HEK293 (cell line): ENCODE results near the gene TMEM63B.

Experiments
- ELK4 ChIP-seq: IDR thresholded peaks from 2 replicates; pipeline ENCODE4 v1.6.1; 2011; ENCODE audit warnings: mild to moderate bottlenecking, low read depth, low read length, borderline replicate concordance
- GLI4 ChIP-seq: fragments of 450-650 bp; formaldehyde crosslinking; IDR thresholded peaks from 2 replicates; pipeline ENCODE4 v1.5.1; 2016; ENCODE audit warnings: missing biosample characterization, missing genetic modification characterization
- KLF17 ChIP-seq: fragments of 450-650 bp; formaldehyde crosslinking; IDR thresholded peaks from 2 replicates; pipeline ENCODE4 v1.5.1; 2016; ENCODE audit warnings: missing biosample characterization, missing genetic modification characterization
- PRDM1 ChIP-seq: fragments of 450-650 bp; formaldehyde crosslinking; IDR thresholded peaks from 2 replicates; pipeline ENCODE4; 2016; ENCODE audit warnings: missing biosample characterization, missing genetic modification characterization
- RBAK ChIP-seq: fragments of 450-650 bp; formaldehyde crosslinking; IDR thresholded peaks from 2 replicates; pipeline ENCODE4 v1.5.1; 2016; ENCODE audit warnings: missing biosample characterization, missing genetic modification characterization
- SP3 ChIP-seq: fragments of 450-650 bp; formaldehyde crosslinking; IDR thresholded peaks from 2 replicates; pipeline ENCODE4 v1.5.1; 2016; ENCODE audit warnings: missing biosample characterization, missing genetic modification characterization
- WT1 ChIP-seq: fragments of 450-650 bp; formaldehyde crosslinking; IDR thresholded peaks from 2 replicates; pipeline ENCODE4 v1.5.1; 2016; ENCODE audit warnings: missing biosample characterization, missing genetic modification characterization
- YY2 ChIP-seq: fragments of 450-650 bp; formaldehyde crosslinking; IDR thresholded peaks from 2 replicates; pipeline ENCODE4 v1.5.1; 2016; ENCODE audit warnings: missing biosample characterization, missing genetic modification characterization
- ZBTB17 ChIP-seq: fragments of 450-650 bp; formaldehyde crosslinking; IDR thresholded peaks from 2 replicates; pipeline ENCODE4 v1.5.1; 2016; ENCODE audit warnings: missing biosample characterization, missing genetic modification characterization
- ZBTB26 ChIP-seq: fragments of 450-650 bp; formaldehyde crosslinking; optimal IDR thresholded peaks from 2 replicates; pipeline ENCODE3; 2016; ENCODE audit warnings: missing biosample characterization, mild to moderate bottlenecking, missing genetic modification characterization
- ZFHX2 ChIP-seq: fragments of 450-650 bp; formaldehyde crosslinking; conservative IDR thresholded peaks from 2 replicates; pipeline ENCODE4 v1.5.1; 2016; ENCODE audit warnings: missing biosample characterization, missing genetic modification characterization
- ZFP3 ChIP-seq: fragments of 450-650 bp; formaldehyde crosslinking; IDR thresholded peaks from 2 replicates; pipeline ENCODE4 v1.5.1; 2016; ENCODE audit warnings: low read depth, missing biosample characterization, missing genetic modification characterization
- ZNF112 ChIP-seq: fragments of 450-650 bp; formaldehyde crosslinking; IDR thresholded peaks from 2 replicates; pipeline ENCODE4 v1.5.0; 2017; ENCODE audit warnings: missing biosample characterization, missing genetic modification characterization
- ZNF114 ChIP-seq: fragments of 450-650 bp; formaldehyde crosslinking; IDR thresholded peaks from 2 replicates; pipeline ENCODE4 v1.5.0; 2017; ENCODE audit warnings: missing biosample characterization, missing genetic modification characterization
- ZNF132 ChIP-seq: fragments of 450-650 bp; formaldehyde crosslinking; IDR thresholded peaks from 2 replicates; pipeline ENCODE4 v1.5.1; 2017; ENCODE audit warnings: missing biosample characterization, missing genetic modification characterization, borderline replicate concordance
- ZNF133 ChIP-seq: fragments of 450-650 bp; formaldehyde crosslinking; IDR thresholded peaks from 2 replicates; pipeline ENCODE4 v1.5.1; 2016; ENCODE audit warnings: missing biosample characterization, missing genetic modification characterization
- ZNF211 ChIP-seq: fragments of 450-650 bp; formaldehyde crosslinking; IDR thresholded peaks from 2 replicates; pipeline ENCODE4 v1.5.1; 2016; ENCODE audit warnings: low read depth, missing biosample characterization, missing genetic modification characterization
- ZNF221 ChIP-seq: fragments of 450-650 bp; formaldehyde crosslinking; IDR thresholded peaks from 2 replicates; pipeline ENCODE4 v1.5.1; 2017; ENCODE audit warnings: missing biosample characterization, missing genetic modification characterization, borderline replicate concordance
- ZNF366 ChIP-seq: fragments of 450-650 bp; formaldehyde crosslinking; conservative IDR thresholded peaks from 2 replicates; pipeline ENCODE4 v1.5.1; 2016; ENCODE audit warnings: missing biosample characterization, missing genetic modification characterization
- ZNF391 ChIP-seq: fragments of 450-650 bp; formaldehyde crosslinking; IDR thresholded peaks from 2 replicates; pipeline ENCODE4 v1.5.1; 2016; ENCODE audit warnings: low read depth, missing biosample characterization, missing genetic modification characterization, borderline replicate concordance
- ZNF48 ChIP-seq: fragments of 450-650 bp; formaldehyde crosslinking; IDR thresholded peaks from 2 replicates; pipeline ENCODE4 v1.5.1; 2016; ENCODE audit warnings: missing biosample characterization, missing genetic modification characterization
- ZNF501 ChIP-seq: fragments of 450-650 bp; formaldehyde crosslinking; IDR thresholded peaks from 2 replicates; pipeline ENCODE4 v1.5.1; 2016; ENCODE audit warnings: missing biosample characterization, missing genetic modification characterization
- ZNF510 ChIP-seq: fragments of 450-650 bp; formaldehyde crosslinking; IDR thresholded peaks from 2 replicates; pipeline ENCODE4 v1.5.1; 2018; ENCODE audit warnings: mild to moderate bottlenecking, missing genetic modification characterization, missing biosample characterization; ENCODE audit not compliant: insufficient replicate concordance
- ZNF544 ChIP-seq: fragments of 450-650 bp; formaldehyde crosslinking; IDR thresholded peaks from 2 replicates; pipeline ENCODE4 v1.5.0; 2017; ENCODE audit warnings: missing biosample characterization, missing genetic modification characterization
- ZNF596 ChIP-seq: fragments of 450-650 bp; IDR thresholded peaks from 2 replicates; pipeline ENCODE4 v1.5.0; 2018; ENCODE audit warnings: missing biosample characterization, mild to moderate bottlenecking, missing genetic modification characterization, moderate library complexity
- ZNF600 ChIP-seq: fragments of 450-650 bp; formaldehyde crosslinking; IDR thresholded peaks from 2 replicates; pipeline ENCODE4 v1.5.1; 2016; ENCODE audit warnings: missing biosample characterization, missing genetic modification characterization
- ZNF624 ChIP-seq: fragments of 450-650 bp; formaldehyde crosslinking; IDR thresholded peaks from 2 replicates; pipeline ENCODE4 v1.5.1; 2017; ENCODE audit warnings: missing biosample characterization, missing genetic modification characterization
- ZNF701 ChIP-seq: fragments of 450-650 bp; formaldehyde crosslinking; IDR thresholded peaks from 2 replicates; pipeline ENCODE4 v1.5.1; 2016; ENCODE audit warnings: missing biosample characterization, missing genetic modification characterization
- ZNF747 ChIP-seq: fragments of 450-650 bp; formaldehyde crosslinking; IDR thresholded peaks from 2 replicates; pipeline ENCODE4 v1.5.1; 2016; ENCODE audit warnings: missing biosample characterization, missing genetic modification characterization
- ZSCAN16 ChIP-seq: fragments of 450-650 bp; formaldehyde crosslinking; IDR thresholded peaks from 2 replicates; pipeline ENCODE4 v1.5.1; 2016; ENCODE audit warnings: missing biosample characterization, missing genetic modification characterization
- ZSCAN23 ChIP-seq: fragments of 450-650 bp; formaldehyde crosslinking; IDR thresholded peaks from 2 replicates; pipeline ENCODE4 v1.5.1; 2016; ENCODE audit warnings: missing biosample characterization, missing genetic modification characterization
- ZSCAN30 ChIP-seq: fragments of 450-650 bp; IDR thresholded peaks from 2 replicates; pipeline ENCODE4 v1.5.1; 2018; ENCODE audit warnings: missing biosample characterization, mild to moderate bottlenecking, missing genetic modification characterization, moderate library complexity
- TF ChIP-seq, protein P1 (sequence below): fragments of 450-650 bp; formaldehyde crosslinking; IDR thresholded peaks from 2 replicates; pipeline ENCODE4 v1.5.1; 2017; ENCODE audit warnings: missing biosample characterization, missing genetic modification characterization
- TF ChIP-seq, protein P2 (sequence below): fragments of 450-650 bp; formaldehyde crosslinking; IDR thresholded peaks from 2 replicates; pipeline ENCODE4 v1.5.0; 2017; ENCODE audit warnings: missing biosample characterization, missing genetic modification characterization, borderline replicate concordance

Gene TMEM63B

DNA sequence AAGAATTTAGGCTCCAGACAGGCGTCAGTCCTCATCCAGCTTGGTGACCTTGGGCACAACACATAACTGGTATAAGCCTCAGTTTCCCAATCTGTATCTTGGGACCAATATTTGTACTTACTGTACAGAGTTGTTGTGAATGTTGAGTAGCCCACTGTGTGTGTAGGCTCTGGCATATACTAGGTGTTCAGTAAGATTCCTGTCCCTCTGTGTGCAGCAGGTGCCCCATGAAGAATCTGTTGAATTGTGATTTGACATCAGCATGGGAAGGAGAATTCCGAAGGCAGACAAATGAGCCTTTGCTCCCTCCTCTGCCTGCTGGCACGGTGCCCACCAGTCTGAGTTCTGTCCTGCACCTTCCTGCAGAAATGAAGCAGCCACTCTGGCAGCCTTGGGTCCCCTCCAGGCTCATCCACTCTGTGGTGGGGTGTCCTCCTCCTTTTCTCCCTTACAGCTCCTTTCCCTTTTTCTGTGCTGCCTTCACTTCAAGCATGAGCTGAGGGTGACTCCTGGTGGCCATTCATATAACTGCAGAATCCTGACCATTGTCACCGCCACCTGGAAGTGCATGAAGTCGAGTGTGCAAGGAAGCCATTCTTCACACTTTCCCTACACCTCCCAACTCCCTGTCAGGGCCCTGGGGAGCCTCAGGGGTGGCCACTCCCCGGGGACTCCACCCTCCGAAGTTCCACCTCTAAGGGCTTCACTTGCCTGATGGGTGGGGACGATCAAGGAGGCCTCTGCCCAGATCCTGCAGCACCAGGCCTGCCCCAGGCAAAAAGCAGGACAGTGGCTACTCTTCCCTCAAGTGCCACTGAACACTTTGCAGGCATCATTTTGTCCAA is 48.3 kb upstream of the TMEM63B start (continued):
- TF ChIP-seq ZBTB26 (tag by site-specific recombination) (no peak), ZNF544 (tag by site-specific recombination) (no peak), ZNF48 (tag by site-specific recombination) (no peak), KLF17 (no peak), PRDM1 (tag by site-specific recombination) (peak; percentile 83), ZNF132 (tag by site-specific recombination) (no peak), ZNF391 (tag by site-specific recombination) (no peak), ZNF133 (no peak), SP3 (tag by site-specific recombination) (no peak; the same call in 1 of the 2 replicates), ZNF596 (tag by site-specific recombination) (no peak), RBAK (tag by site-specific recombination) (no peak), ZNF221 (no peak), ZSCAN23 (tag by site-specific recombination) (no peak), ZSCAN30 (tag by site-specific recombination) (peak; percentile 18; the same call in 1 of the 2 replicates), ZNF747 (tag by site-specific recombination) (no peak), ZNF510 (tag by site-specific recombination) (no peak), ZNF114 (tag by site-specific recombination) (no peak), ZFP3 (tag by site-specific recombination) (no peak), ZNF501 (no peak), ELK4 (no peak), ZSCAN16 (tag by site-specific recombination) (no peak), GLI4 (tag by site-specific recombination) (no peak), WT1 (tag by site-specific recombination) (no peak; the same call in 1 of the 2 replicates), ZNF366 (tag by site-specific recombination) (peak; percentile 75; the same call in 1 of the 2 replicates), ZNF701 (tag by site-specific recombination) (no peak), ZNF624 (tag by site-specific recombination) (no peak), YY2 (tag by site-specific recombination) (no peak), ZBTB17 (tag by site-specific recombination) (peak; percentile 59), ZNF112 (tag by site-specific recombination) (no peak), ZFHX2 (no peak), ZNF600 (tag by site-specific recombination) (0 out of 2 replicates have a peak, but pooled peaks have one; percentile 36), ZNF211 (tag by site-specific recombination) (no peak)
- TF ChIP-seq, protein P1, sequence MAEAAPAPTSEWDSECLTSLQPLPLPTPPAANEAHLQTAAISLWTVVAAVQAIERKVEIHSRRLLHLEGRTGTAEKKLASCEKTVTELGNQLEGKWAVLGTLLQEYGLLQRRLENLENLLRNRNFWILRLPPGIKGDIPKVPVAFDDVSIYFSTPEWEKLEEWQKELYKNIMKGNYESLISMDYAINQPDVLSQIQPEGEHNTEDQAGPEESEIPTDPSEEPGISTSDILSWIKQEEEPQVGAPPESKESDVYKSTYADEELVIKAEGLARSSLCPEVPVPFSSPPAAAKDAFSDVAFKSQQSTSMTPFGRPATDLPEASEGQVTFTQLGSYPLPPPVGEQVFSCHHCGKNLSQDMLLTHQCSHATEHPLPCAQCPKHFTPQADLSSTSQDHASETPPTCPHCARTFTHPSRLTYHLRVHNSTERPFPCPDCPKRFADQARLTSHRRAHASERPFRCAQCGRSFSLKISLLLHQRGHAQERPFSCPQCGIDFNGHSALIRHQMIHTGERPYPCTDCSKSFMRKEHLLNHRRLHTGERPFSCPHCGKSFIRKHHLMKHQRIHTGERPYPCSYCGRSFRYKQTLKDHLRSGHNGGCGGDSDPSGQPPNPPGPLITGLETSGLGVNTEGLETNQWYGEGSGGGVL (tag by site-specific recombination), result no peak
- TF ChIP-seq, protein P2, sequence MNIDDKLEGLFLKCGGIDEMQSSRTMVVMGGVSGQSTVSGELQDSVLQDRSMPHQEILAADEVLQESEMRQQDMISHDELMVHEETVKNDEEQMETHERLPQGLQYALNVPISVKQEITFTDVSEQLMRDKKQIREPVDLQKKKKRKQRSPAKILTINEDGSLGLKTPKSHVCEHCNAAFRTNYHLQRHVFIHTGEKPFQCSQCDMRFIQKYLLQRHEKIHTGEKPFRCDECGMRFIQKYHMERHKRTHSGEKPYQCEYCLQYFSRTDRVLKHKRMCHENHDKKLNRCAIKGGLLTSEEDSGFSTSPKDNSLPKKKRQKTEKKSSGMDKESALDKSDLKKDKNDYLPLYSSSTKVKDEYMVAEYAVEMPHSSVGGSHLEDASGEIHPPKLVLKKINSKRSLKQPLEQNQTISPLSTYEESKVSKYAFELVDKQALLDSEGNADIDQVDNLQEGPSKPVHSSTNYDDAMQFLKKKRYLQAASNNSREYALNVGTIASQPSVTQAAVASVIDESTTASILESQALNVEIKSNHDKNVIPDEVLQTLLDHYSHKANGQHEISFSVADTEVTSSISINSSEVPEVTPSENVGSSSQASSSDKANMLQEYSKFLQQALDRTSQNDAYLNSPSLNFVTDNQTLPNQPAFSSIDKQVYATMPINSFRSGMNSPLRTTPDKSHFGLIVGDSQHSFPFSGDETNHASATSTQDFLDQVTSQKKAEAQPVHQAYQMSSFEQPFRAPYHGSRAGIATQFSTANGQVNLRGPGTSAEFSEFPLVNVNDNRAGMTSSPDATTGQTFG (tag by site-specific recombination), result no peak
